D721Med (cell line): ENCODE results near the gene FOXA2.

Experiments
- DNase-seq: peaks from one replicate; pipeline ENCODE4 v3.0.0; 2011; ENCODE audit warnings: low spot score; ENCODE audit not compliant: insufficient read length
- FAIRE-seq: peaks from 2 replicates; lab custom pipeline; 2011; peaks lifted over from hg19 to GRCh38; lab: Jason Lieb, UNC
- CTCF ChIP-seq: IDR thresholded peaks from 2 replicates; pipeline ENCODE4 v1.5.1; 2012; ENCODE audit warnings: mild to moderate bottlenecking, control low read depth; ENCODE audit not compliant: insufficient read depth; ENCODE audit errors: missing control alignments

Gene FOXA2

GRCh38 chr20:22619806-22620205 lies 35.4 kb upstream of the FOXA2 start:
- FAIRE-seq: no peak
- no peak for TF ChIP-seq CTCF
- DNase-seq: no peak

- no peak for FAIRE-seq
- DNase-seq: no peak
- TF ChIP-seq CTCF: no peak
Measured at GRCh38 chr20:22619272-22619671, 34.9 kb upstream of the FOXA2 start.

- TF ChIP-seq CTCF: no peak
- FAIRE-seq (no peak), DNase-seq (no peak)
Measured at GRCh38 chr20:22617160-22617559, 32.8 kb upstream of the FOXA2 start.

GRCh38 chr20:22616551-22616950 lies 32.2 kb upstream of the FOXA2 start:
- FAIRE-seq: no peak
- no peak for TF ChIP-seq CTCF
- no peak for DNase-seq

- no peak for DNase-seq
- FAIRE-seq: no peak
- no peak for TF ChIP-seq CTCF
Measured at GRCh38 chr20:22615425-22615824, 31.1 kb upstream of the FOXA2 start.

GRCh38 chr20:22611636-22612035 lies 27.3 kb upstream of the FOXA2 start:
- no peak for FAIRE-seq
- no peak for DNase-seq

GRCh38 chr20:22607695-22608094 lies 23.3 kb upstream of the FOXA2 start:
- no peak for TF ChIP-seq CTCF
- FAIRE-seq: no peak
- DNase-seq: no peak

More at GRCh38 chr20:22611636-22612035, 27.3 kb upstream of the FOXA2 start:
- no peak for TF ChIP-seq CTCF
